OCI-LY7 (cell line): ENCODE measurements around the gene OSM. TPM values are rescaled to one million over a fixed set of nuclear protein-coding genes. Genes with fewer than 3 reads are reported as not detected.

ENCODE experiments used
- BruUV-seq: library from RNA; stranded (reverse); fragments of 400-500 nt; replicated peaks from 2 replicates; lab custom pipeline; 2021; lab: Mats Ljungman, UMichigan
- CTCF ChIA-PET: fragments of 300-600 bp; sonication (Branson Sonifier 250); formaldehyde crosslinking; loops from one replicate; lab custom pipeline; 2022; ENCODE audit warnings: antibody characterized with exemption; ENCODE audit not compliant: unreplicated experiment; lab: Charles Lee
- POLR2A ChIA-PET: fragments of 300-600 bp; sonication (Branson Sonifier 250); formaldehyde crosslinking; loops from one replicate; lab custom pipeline; 2022; ENCODE audit warnings: antibody characterized with exemption; lab: Charles Lee
- DNase-seq: peaks from one replicate; pipeline ENCODE4 v3.0.0-alpha.2; 2015; ENCODE audit warnings: low spot score
- H2AFZ ChIP-seq: fragments of 200-600 bp; sonication (generic), shearing (Covaris generic); 2 replicates; pipeline ENCODE4 v1.6.1; 2014; ENCODE audit warnings: mild to moderate bottlenecking, antibody characterized with exemption, low read length, moderate library complexity
- H3K27ac ChIP-seq: fragments of 200-600 bp; sonication (generic); 2 replicates; pipeline ENCODE4 v1.5.1; 2014; ENCODE audit warnings: mixed run types, low read depth, mild to moderate bottlenecking, moderate library complexity, low read length, inconsistent platforms; ENCODE audit not compliant: poor library complexity, severe bottlenecking
- H3K36me3 ChIP-seq: fragments of 200-600 bp; sonication (generic); 2 replicates; pipeline ENCODE4 v1.6.1; 2014; ENCODE audit warnings: mild to moderate bottlenecking, antibody characterized with exemption, low read length, moderate library complexity, mixed read lengths; ENCODE audit not compliant: insufficient read depth
- H3K4me1 ChIP-seq: fragments of 200-600 bp; sonication (generic); 2 replicates; pipeline ENCODE4 v1.5.1; 2014; ENCODE audit warnings: mild to moderate bottlenecking, low read length; ENCODE audit not compliant: insufficient read depth, poor library complexity, severe bottlenecking
- H3K4me2 ChIP-seq: fragments of 200-600 bp; sonication (generic); 2 replicates; pipeline ENCODE4 v1.6.1; 2014; ENCODE audit warnings: mild to moderate bottlenecking, low read length
- H3K4me3 ChIP-seq: fragments of 200-600 bp; sonication (generic); 2 replicates; pipeline ENCODE4 v1.5.1; 2014; ENCODE audit warnings: mild to moderate bottlenecking, low read depth, low read length; ENCODE audit not compliant: poor library complexity, severe bottlenecking
- H3K79me2 ChIP-seq: fragments of 200-600 bp; sonication (generic); 2 replicates; pipeline ENCODE4 v1.6.1; 2016; ENCODE audit warnings: low read depth, mild to moderate bottlenecking, low read length, moderate library complexity, mixed read lengths; ENCODE audit not compliant: insufficient read depth
- H3K9me2 ChIP-seq: fragments of 200-600 bp; sonication (generic); 2 replicates; pipeline ENCODE4 v1.6.1; 2016; ENCODE audit warnings: mild to moderate bottlenecking, low read length, mixed read lengths; ENCODE audit not compliant: insufficient read depth
- H3K9me3 ChIP-seq: fragments of 200-600 bp; sonication (generic); 2 replicates; pipeline ENCODE4 v1.6.1; 2014; ENCODE audit warnings: mild to moderate bottlenecking, mixed run types, low read length, mixed read lengths
- H4K20me1 ChIP-seq: fragments of 200-600 bp; sonication (generic); 2 replicates; pipeline ENCODE4 v1.6.1; 2014; ENCODE audit warnings: mild to moderate bottlenecking, antibody characterized with exemption, low read length, moderate library complexity, mixed read lengths; ENCODE audit not compliant: insufficient read depth
- EZH2phosphoT487 ChIP-seq: fragments of 200-600 bp; sonication (generic); IDR thresholded peaks from 2 replicates; pipeline ENCODE4 v1.6.1; 2018; ENCODE audit warnings: low read depth, borderline replicate concordance, mild to moderate bottlenecking, mixed run types, antibody characterized with exemption, low read length, moderate library complexity, mixed read lengths
- intact Hi-C: fragments of 100-400 bp; cut with micrococcal nuclease; formaldehyde crosslinking; loops from one replicate; pipeline ENCODE4 v1.10.0; 2022; ENCODE audit not compliant: unreplicated experiment
- total RNA-seq, 2 experiments: library from RNA; depleted of rRNA in 1 of 2; stranded (reverse); fragments of >200 nt in 1 of 2; shearing (Covaris generic) in 1 of 2; gene quantifications; 2 replicates each; pipeline ENCODE4 v1.2.3, GENCODE V29; 2014 to 2022
- TF ChIP-seq, protein P1 (sequence below): fragments of 200-600 bp; sonication (generic); conservative IDR thresholded peaks from 2 replicates; pipeline ENCODE4 v1.5.1; 2014; ENCODE audit warnings: mild to moderate bottlenecking, antibody characterized with exemption, low read length, moderate library complexity, mixed read lengths

Gene OSM
- total RNA-seq, 2 experiments from 2014 or later, result 0.91 TPM; not detected in 1

DNA sequence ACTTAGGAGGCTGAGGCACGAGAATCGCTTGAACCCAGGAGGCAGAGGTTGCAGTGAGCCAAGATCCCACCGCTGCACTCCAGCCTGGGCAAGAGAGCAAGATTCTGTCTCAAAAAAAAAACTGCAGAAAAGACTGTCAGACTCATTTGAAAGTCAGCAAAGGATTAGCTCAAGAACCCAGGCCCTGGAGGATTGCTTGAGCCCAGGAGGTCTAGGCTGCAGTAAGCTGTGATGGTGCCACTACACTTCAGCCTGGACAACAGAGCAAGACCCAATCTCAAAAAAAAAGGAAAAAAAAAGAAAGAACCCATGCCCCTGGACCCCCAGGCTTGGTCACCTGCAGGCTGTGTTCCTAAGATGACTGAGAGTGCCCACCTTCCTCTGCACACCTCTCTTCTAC is 36.3 kb downstream of the OSM start:
- H3K9me3 ChIP-seq, result no peaks in the 10 kb centered on the region
- H3K4me1 ChIP-seq, result no peaks in the 10 kb centered on the region
- POLR2A ChIA-PET, result no interaction called here
- intact Hi-C loops, result no loop called here
- H3K4me3 ChIP-seq, result no peak overlapping the region
- no peak overlapping the region for H2AFZ ChIP-seq
- no peak for TF ChIP-seq EZH2phosphoT487
- TF ChIP-seq, protein P1, sequence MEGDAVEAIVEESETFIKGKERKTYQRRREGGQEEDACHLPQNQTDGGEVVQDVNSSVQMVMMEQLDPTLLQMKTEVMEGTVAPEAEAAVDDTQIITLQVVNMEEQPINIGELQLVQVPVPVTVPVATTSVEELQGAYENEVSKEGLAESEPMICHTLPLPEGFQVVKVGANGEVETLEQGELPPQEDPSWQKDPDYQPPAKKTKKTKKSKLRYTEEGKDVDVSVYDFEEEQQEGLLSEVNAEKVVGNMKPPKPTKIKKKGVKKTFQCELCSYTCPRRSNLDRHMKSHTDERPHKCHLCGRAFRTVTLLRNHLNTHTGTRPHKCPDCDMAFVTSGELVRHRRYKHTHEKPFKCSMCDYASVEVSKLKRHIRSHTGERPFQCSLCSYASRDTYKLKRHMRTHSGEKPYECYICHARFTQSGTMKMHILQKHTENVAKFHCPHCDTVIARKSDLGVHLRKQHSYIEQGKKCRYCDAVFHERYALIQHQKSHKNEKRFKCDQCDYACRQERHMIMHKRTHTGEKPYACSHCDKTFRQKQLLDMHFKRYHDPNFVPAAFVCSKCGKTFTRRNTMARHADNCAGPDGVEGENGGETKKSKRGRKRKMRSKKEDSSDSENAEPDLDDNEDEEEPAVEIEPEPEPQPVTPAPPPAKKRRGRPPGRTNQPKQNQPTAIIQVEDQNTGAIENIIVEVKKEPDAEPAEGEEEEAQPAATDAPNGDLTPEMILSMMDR, result no peak
- H3K79me2 ChIP-seq, result no peaks in the 10 kb centered on the region
- no peak overlapping the region for H3K4me2 ChIP-seq
- H4K20me1 ChIP-seq, result no peaks in the 10 kb centered on the region
- H3K9me2 ChIP-seq, result no peaks in the 10 kb centered on the region
- no peaks in the 10 kb centered on the region for H3K36me3 ChIP-seq
- CTCF ChIA-PET, result no interaction called here
- no TSS peak for BruUV-seq
- H3K27ac ChIP-seq, result no peak overlapping the region
- DNase-seq, result no peak

DNA sequence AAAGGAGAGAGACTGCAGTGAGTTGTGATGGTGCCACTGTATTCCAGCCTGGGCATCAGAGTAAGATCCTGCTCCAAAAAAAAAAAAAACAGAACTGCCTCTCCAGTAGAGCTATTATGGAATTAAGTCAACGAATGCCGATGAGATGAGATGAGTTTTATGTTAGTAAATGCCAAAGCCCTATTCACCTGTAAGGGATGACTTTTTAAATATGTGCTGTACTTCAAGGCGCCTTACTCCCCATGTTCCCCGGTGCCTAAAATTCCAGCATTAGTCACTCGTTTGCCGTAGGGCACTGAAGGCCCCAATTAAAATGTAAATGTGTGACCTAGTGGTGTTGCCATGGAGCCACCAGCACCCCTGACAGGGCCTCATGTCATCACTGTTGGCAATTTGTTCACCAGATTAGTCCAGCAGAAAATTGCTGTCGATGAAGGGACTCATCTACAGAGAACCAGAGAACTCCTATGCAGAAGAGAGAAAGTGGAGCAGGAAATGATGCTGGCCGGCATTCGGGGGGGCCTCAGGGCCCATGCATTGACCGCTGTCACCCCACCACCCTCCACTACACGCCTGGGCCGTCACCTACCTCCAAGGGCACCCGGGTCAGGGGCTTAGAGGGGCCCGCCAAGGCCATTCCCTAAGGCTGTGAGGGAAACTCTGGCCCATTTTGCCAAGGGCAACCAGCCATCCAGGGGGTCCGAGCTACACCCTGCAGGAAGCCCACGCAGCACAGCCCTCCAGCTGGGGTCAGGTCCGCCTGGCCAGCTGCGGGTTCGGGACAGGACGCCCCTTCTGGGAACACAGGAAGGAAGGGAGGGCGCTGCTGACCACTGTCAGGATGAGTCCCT is 37.9 kb downstream of the OSM start:
- H3K9me3 ChIP-seq, result no peaks in the 10 kb centered on the region
- DNase-seq, result no peak
- POLR2A ChIA-PET, result no interaction called here
- H3K36me3 ChIP-seq, result no peaks in the 10 kb centered on the region
- no peaks in the 10 kb centered on the region for H3K4me1 ChIP-seq
- TF ChIP-seq EZH2phosphoT487, result no peak
- TF ChIP-seq, protein P1, result no peak
- H3K4me3 ChIP-seq, result no peak overlapping the region
- no peaks in the 10 kb centered on the region for H4K20me1 ChIP-seq
- H3K27ac ChIP-seq, result no peak overlapping the region
- H3K79me2 ChIP-seq, result no peaks in the 10 kb centered on the region
- no peak overlapping the region for H3K4me2 ChIP-seq
- no TSS peak for BruUV-seq
- no peak overlapping the region for H2AFZ ChIP-seq
- CTCF ChIA-PET, result no interaction called here
- no peaks in the 10 kb centered on the region for H3K9me2 ChIP-seq
- intact Hi-C loops, result no loop called here
